ENCODE data around the gene SART3.

DNA sequence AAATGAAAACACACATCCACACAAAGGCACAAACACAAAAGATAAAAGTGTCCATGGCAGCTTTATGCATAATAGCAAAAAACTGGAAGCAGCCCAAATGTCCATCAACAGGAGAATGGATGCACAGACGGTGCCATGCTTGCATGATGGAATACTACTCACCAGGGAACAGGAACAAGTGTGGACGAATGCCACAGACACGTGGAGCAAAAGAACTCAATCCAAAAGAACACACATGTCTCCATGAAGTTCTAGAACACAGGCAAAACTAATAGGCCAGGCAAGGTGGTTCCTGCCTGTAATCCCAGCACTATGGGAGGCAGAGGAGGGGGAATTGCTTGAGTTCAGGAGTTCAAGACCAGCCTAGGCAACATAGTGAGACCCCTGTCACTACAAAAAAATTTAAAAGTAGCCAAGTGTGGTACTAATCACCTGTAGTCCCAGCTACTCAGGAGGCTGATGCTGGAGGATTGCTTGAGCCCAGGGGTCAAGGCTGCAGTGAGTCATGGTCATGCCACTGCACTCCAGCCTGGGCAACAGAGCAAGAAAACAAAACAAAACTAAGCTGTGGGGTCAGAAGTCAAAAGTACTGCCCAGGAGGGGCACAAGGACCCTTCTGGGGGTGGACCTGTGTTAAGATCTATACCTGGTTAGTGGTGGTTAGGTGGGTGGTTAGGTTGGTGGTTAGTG, 44.2 kb upstream of the SART3 start:
- TF ChIP-seq, protein P1, sequence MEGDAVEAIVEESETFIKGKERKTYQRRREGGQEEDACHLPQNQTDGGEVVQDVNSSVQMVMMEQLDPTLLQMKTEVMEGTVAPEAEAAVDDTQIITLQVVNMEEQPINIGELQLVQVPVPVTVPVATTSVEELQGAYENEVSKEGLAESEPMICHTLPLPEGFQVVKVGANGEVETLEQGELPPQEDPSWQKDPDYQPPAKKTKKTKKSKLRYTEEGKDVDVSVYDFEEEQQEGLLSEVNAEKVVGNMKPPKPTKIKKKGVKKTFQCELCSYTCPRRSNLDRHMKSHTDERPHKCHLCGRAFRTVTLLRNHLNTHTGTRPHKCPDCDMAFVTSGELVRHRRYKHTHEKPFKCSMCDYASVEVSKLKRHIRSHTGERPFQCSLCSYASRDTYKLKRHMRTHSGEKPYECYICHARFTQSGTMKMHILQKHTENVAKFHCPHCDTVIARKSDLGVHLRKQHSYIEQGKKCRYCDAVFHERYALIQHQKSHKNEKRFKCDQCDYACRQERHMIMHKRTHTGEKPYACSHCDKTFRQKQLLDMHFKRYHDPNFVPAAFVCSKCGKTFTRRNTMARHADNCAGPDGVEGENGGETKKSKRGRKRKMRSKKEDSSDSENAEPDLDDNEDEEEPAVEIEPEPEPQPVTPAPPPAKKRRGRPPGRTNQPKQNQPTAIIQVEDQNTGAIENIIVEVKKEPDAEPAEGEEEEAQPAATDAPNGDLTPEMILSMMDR (IDR thresholded peaks at IDR 0.05) = no peak
- TF ChIP-seq EZH2 (IDR thresholded peaks at IDR 0.05) = no peak

Data from neural progenitor cell (in vitro differentiated cells).